Measurements from ENCODE around the gene KRT84. TPM values are rescaled to one million over a fixed set of nuclear protein-coding genes. Genes with fewer than 3 reads are reported as not detected.

The KRT84 gene
- total RNA-seq (2021) (not detected in 3 replicates), Bru-seq, nascent RNA (not detected)
- long read RNA-seq, experiment 1, result 0 reads
- long read RNA-seq, experiment 2, result 0 reads
- long read RNA-seq, experiment 3, result 0 reads

GRCh38 chr12:52385226-52385702 lies at the start of gene KRT84:
Gene KRT84 (minus strand): TSS chr12:52385652. CDS start chr12:52385585, 67 bp downstream.
- ChIA-PET CTCF (interaction anchor here (4.1 kb wide), 1 partner anchor 11 kb away, joined by 24 read pairs; no protein-coding TSS in a partner anchor), POLR2A (no interaction called here)
- H3K36me3 Mint-ChIP-seq, result no peaks in the 10 kb centered on the region
- H3K4me3 Mint-ChIP-seq, result no peak within 1 kb of the TSS
- no peak for TF ChIP-seq MXD4 (CRISPR knock-in tag; IDR thresholded peaks at IDR 0.05; ENCODE audit: borderline replicate concordance)
- TF ChIP-seq SMAD4 (CRISPR knock-in tag; IDR thresholded peaks at IDR 0.05), result no peak
- TF ChIP-seq KAT7 (CRISPR knock-in tag; IDR thresholded peaks at IDR 0.05; ENCODE audit: borderline replicate concordance), result no peak
- ATAC-seq, result no peak
- no peaks in the 10 kb centered on the region for H3K9me3 Mint-ChIP-seq
- H3K4me1 Mint-ChIP-seq, result peaks cover 4% of the 10 kb centered on the region; the same call in 1 of the 2 replicates
- H3K27ac Mint-ChIP-seq, result no peak within 1 kb of the TSS
- DNase-seq (ENCODE audit: low spot score), result no peak
- H3K27me3 Mint-ChIP-seq (ENCODE audit: low read depth), result no peaks in the 10 kb centered on the region

GRCh38 chr12:52434760-52435530 lies 49.5 kb upstream of the KRT84 start:
- ChIA-PET CTCF (interaction anchor here (1.1 to 2.3 kb wide), 2 partner anchors 39 to 431 kb away, joined by 3 to 8 read pairs; no protein-coding TSS in a partner anchor), POLR2A (no interaction called here)
- no peaks in the 10 kb centered on the region for H3K27me3 Mint-ChIP-seq (ENCODE audit: low read depth)
- no peak for ATAC-seq
- peak overlapping the region; percentile 26; the same call in 1 of the 2 replicates for H3K27ac Mint-ChIP-seq
- H3K36me3 Mint-ChIP-seq, result no peaks in the 10 kb centered on the region
- H3K4me3 Mint-ChIP-seq, result no peak overlapping the region
- TF ChIP-seq CDX4 (CRISPR knock-in tag; IDR thresholded peaks at IDR 0.05; ENCODE audit: borderline replicate concordance) (no peak), TCF7 (CRISPR knock-in tag; IDR thresholded peaks at IDR 0.05; ENCODE audit: low read depth) (no peak), ZNF121 (CRISPR knock-in tag; IDR thresholded peaks at IDR 0.05) (no peak), TP53 (CRISPR knock-in tag; IDR thresholded peaks at IDR 0.05) (no peak), USF1 (CRISPR knock-in tag; IDR thresholded peaks at IDR 0.05) (no peak), IRF2 (CRISPR knock-in tag; IDR thresholded peaks at IDR 0.05; ENCODE audit: borderline replicate concordance, low read depth) (no peak)
- H3K9me3 Mint-ChIP-seq, result no peaks in the 10 kb centered on the region
- H3K4me1 Mint-ChIP-seq, result peaks cover 8% of the 10 kb centered on the region
- no peak for DNase-seq (ENCODE audit: low spot score)

GRCh38 chr12:52434081-52434733 lies 48.8 kb upstream of the KRT84 start, which contains the start of gene KRT75:
Gene KRT75 (minus strand): TSS chr12:52434371. CDS start chr12:52434304, 67 bp downstream.
- POLR2A ChIA-PET, result no interaction called here
- Mint-ChIP-seq H3K9me3 (no peaks in the 10 kb centered on the region), H3K36me3 (no peaks in the 10 kb centered on the region), H3K27me3 (ENCODE audit: low read depth) (no peaks in the 10 kb centered on the region), H3K4me1 (peaks cover 8% of the 10 kb centered on the region), H3K4me3 (no peak within 1 kb of the TSS), H3K27ac (no peak within 1 kb of the TSS)
- no peak for TF ChIP-seq MYBL2 (CRISPR knock-in tag; IDR thresholded peaks at IDR 0.05)
- no peak for TF ChIP-seq PRRX2 (CRISPR knock-in tag; IDR thresholded peaks at IDR 0.05)
- no peak for TF ChIP-seq GRHL2 (CRISPR knock-in tag; IDR thresholded peaks at IDR 0.05; ENCODE audit: insufficient replicate concordance, severe bottlenecking)
- TF ChIP-seq ATF2 (CRISPR knock-in tag; IDR thresholded peaks at IDR 0.05; ENCODE audit: borderline replicate concordance, low read depth), result no peak
- no peak for TF ChIP-seq FOXK1 (CRISPR knock-in tag; IDR thresholded peaks at IDR 0.05)
- TF ChIP-seq CDX4 (CRISPR knock-in tag; IDR thresholded peaks at IDR 0.05; ENCODE audit: borderline replicate concordance), result no peak
- no peak for TF ChIP-seq ZNF263 (CRISPR knock-in tag; IDR thresholded peaks at IDR 0.05; ENCODE audit: low read depth)
- no peak for TF ChIP-seq FOXJ3 (CRISPR knock-in tag; IDR thresholded peaks at IDR 0.05; ENCODE audit: borderline replicate concordance)
- no peak for TF ChIP-seq ZNF232 (CRISPR knock-in tag; IDR thresholded peaks at IDR 0.05)
- CTCF ChIA-PET, result interaction anchor here (1.7 to 2.3 kb wide), 2 partner anchors 8 to 38 kb away, joined by 4 to 8 read pairs; no protein-coding TSS in a partner anchor
- ATAC-seq (no peak), DNase-seq (ENCODE audit: low spot score) (no peak)

Measured in WTC11 (cell line).